RWPE2 (cell line): ENCODE results near the gene SIRPA.

ENCODE experiments used
- ATAC-seq: fragments of 200-7000 bp; cut with Tn5 transposase; 3 replicates; pipeline ENCODE4 v1.9.1; 2021; ENCODE audit warnings: low read depth
- DNase-seq: peaks from one replicate; pipeline ENCODE4 v3.0.0-alpha.2; 2020; ENCODE audit warnings: low spot score
- H3K27ac ChIP-seq: fragments of 450-650 bp; 2 replicates; pipeline ENCODE4 v1.5.1; 2017; ENCODE audit warnings: mild to moderate bottlenecking; ENCODE audit not compliant: poor library complexity, severe bottlenecking
- H3K27me3 ChIP-seq: fragments of 250-450 bp; sonication (Bioruptor Pico); 2 replicates; pipeline ENCODE4 v1.5.1; 2021; ENCODE audit warnings: mild to moderate bottlenecking, moderate library complexity; ENCODE audit not compliant: insufficient read depth, poor library complexity, severe bottlenecking
- H3K36me3 ChIP-seq: fragments of 250-450 bp; sonication (Bioruptor Pico); 2 replicates; pipeline ENCODE4 v1.5.1; 2020; ENCODE audit warnings: low read depth, mild to moderate bottlenecking, moderate library complexity
- H3K4me1 ChIP-seq: fragments of 250-450 bp; sonication (Bioruptor Pico); 2 replicates; pipeline ENCODE4 v1.5.1; 2021; ENCODE audit warnings: mild to moderate bottlenecking, moderate library complexity; ENCODE audit not compliant: insufficient read depth, poor library complexity, severe bottlenecking
- H3K4me3 ChIP-seq: fragments of 250-450 bp; sonication (Bioruptor Pico); 2 replicates; pipeline ENCODE4 v1.5.1; 2021; ENCODE audit warnings: mild to moderate bottlenecking, moderate library complexity; ENCODE audit not compliant: severe bottlenecking
- H3K9me3 ChIP-seq: fragments of 250-450 bp; sonication (Bioruptor Pico); 2 replicates; pipeline ENCODE4 v1.5.1; 2021; ENCODE audit warnings: mild to moderate bottlenecking, moderate library complexity; ENCODE audit not compliant: severe bottlenecking
- TF ChIP-seq, protein P1 (sequence below): fragments of 450-650 bp; IDR thresholded peaks from one replicate; pipeline ENCODE4 v1.5.1; 2017; ENCODE audit warnings: mild to moderate bottlenecking, moderate library complexity; ENCODE audit not compliant: poor library complexity, severe bottlenecking

SIRPA gene

DNA sequence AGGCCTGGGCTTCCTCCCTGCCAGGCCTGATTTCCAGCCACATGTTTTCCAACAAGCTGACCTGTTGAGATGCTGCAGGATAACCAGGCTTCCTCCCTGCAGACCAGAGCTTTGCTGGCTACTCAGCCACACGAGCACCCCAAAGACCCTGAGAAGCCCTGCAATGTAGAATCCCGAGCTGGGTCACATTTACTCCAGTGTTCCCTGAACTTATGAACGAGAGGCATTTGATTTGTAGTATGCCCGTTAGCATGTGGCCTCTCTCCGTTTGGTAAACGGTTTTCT is 4.0 kb downstream of the SIRPA start:
- H3K4me1 ChIP-seq, result peaks cover 14% of the 10 kb centered on the region
- TF ChIP-seq, protein P1, sequence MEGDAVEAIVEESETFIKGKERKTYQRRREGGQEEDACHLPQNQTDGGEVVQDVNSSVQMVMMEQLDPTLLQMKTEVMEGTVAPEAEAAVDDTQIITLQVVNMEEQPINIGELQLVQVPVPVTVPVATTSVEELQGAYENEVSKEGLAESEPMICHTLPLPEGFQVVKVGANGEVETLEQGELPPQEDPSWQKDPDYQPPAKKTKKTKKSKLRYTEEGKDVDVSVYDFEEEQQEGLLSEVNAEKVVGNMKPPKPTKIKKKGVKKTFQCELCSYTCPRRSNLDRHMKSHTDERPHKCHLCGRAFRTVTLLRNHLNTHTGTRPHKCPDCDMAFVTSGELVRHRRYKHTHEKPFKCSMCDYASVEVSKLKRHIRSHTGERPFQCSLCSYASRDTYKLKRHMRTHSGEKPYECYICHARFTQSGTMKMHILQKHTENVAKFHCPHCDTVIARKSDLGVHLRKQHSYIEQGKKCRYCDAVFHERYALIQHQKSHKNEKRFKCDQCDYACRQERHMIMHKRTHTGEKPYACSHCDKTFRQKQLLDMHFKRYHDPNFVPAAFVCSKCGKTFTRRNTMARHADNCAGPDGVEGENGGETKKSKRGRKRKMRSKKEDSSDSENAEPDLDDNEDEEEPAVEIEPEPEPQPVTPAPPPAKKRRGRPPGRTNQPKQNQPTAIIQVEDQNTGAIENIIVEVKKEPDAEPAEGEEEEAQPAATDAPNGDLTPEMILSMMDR, result no peak
- H3K36me3 ChIP-seq, result no peaks in the 10 kb centered on the region
- no peaks in the 10 kb centered on the region for H3K27me3 ChIP-seq
- no peaks in the 10 kb centered on the region for H3K9me3 ChIP-seq
- ATAC-seq (no peak), DNase-seq (no peak)
- no peak overlapping the region for H3K4me3 ChIP-seq
- no peak overlapping the region for H3K27ac ChIP-seq

DNA sequence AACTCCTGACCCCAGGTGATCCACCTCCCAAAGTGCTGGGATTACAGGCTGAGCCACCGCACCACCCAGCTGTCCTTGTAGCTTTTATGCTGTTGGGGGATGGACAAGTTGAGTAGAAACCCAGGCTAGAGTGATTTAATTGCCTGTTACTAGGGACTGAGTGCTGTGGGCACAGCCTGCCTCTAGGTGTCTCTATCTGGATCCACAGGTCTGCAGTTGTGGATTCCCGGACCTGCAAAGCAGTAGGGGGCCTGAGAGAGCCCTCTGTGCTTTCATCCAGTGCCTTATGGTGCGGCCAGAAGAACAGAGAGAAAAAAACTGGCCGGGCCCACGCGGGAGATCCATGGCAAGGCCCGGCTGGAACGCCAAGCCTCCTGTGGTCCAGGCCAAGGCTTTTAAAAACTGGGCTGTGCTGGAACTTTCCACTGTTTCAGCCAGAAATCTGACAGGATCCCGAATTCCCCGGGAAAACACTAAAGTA is 5.2 kb downstream of the SIRPA start:
- peak; percentile 77 for ATAC-seq
- Histone ChIP-seq H3K4me1 (peaks cover 14% of the 10 kb centered on the region), H3K9me3 (no peaks in the 10 kb centered on the region), H3K27ac (no peak overlapping the region), H3K27me3 (no peaks in the 10 kb centered on the region), H3K4me3 (no peak overlapping the region), H3K36me3 (no peaks in the 10 kb centered on the region)
- no peak for DNase-seq
- TF ChIP-seq, protein P1, result peak; percentile 75

DNA sequence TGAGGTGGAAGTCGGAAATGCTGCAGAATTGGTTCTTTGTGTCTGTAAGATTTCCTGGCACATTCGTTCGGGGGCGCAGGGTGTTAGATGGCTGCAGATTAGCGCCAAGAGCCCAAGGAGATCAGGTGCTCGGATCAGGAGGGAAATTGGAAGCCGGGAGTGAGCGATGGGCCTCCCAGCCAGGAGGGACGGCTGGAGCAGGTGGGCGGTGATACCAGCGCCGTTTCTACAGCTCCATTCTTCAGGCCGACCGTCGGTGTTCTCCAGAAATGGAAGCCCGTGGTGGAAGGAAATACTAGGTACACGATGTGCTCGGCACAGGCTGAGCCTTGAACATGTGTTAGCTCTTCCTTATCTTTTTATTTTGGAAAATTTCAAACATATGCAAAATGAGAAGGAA is 6.5 kb downstream of the SIRPA start:
- peaks cover 14% of the 10 kb centered on the region for H3K4me1 ChIP-seq
- no peak for ATAC-seq
- H3K4me3 ChIP-seq, result no peak overlapping the region
- TF ChIP-seq, protein P1, result no peak
- no peaks in the 10 kb centered on the region for H3K27me3 ChIP-seq
- DNase-seq, result no peak
- no peak overlapping the region for H3K27ac ChIP-seq
- H3K36me3 ChIP-seq, result no peaks in the 10 kb centered on the region
- no peaks in the 10 kb centered on the region for H3K9me3 ChIP-seq

DNA sequence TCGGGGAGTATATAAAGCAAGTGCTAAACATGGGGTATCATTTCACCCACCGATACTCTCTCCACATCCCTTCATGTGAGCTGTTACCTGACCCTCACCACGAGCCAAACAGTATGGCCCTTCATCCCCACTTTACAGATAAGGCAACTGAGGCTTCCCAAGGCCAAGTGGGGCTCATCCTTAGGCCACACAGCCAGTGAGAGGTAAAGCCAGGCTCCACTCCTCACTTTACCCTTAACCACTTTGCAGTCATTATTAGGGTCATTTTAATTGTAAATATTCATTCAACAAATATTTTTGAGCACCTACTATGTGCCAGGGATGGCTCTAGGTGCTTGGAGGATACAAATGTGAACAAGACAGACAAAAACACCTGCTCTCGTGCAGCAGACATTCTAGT is 7.0 kb downstream of the SIRPA start:
- Histone ChIP-seq H3K4me3 (no peak overlapping the region), H3K9me3 (no peaks in the 10 kb centered on the region), H3K27ac (no peak overlapping the region), H3K36me3 (no peaks in the 10 kb centered on the region), H3K4me1 (peaks cover 11% of the 10 kb centered on the region), H3K27me3 (no peaks in the 10 kb centered on the region)
- ATAC-seq (no peak), DNase-seq (no peak)
- TF ChIP-seq, protein P1, result no peak

DNA sequence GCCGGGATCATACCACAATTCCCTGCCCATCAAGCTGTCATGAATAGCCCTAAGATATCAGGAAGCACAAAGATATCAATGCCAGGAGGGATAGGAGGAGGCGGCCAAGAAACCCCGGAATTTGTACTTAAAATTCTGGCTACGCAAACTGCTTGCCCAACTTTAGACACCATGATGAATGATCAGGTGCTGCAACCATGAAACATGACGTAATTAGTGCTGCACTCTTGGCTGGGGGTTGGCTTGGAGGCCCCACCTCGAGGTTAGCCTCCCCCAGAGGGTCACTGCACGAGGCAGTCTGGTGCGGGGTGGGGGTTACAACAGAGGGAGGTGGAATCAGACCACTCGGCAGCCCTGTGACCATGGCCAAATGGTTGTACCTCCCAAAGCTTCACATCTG is 8.9 kb downstream of the SIRPA start:
- H3K4me1 ChIP-seq, result no peaks in the 10 kb centered on the region
- TF ChIP-seq, protein P1, result no peak
- H3K36me3 ChIP-seq, result no peaks in the 10 kb centered on the region
- H3K27ac ChIP-seq, result no peak overlapping the region
- no peaks in the 10 kb centered on the region for H3K27me3 ChIP-seq
- H3K9me3 ChIP-seq, result no peaks in the 10 kb centered on the region
- no peak for DNase-seq
- ATAC-seq, result no peak
- no peak overlapping the region for H3K4me3 ChIP-seq
